ENCODE results near the gene TIMP3. TPM values are rescaled to one million over a fixed set of nuclear protein-coding genes. Genes with fewer than 3 reads are reported as not detected.
A peak's percentile ranks its signal among the peaks of the same experiment; 100 is the strongest.

TIMP3 gene
- total RNA-seq, 3 donors from 2014 or later = 269 to 1,246 (median 290) TPM

DNA sequence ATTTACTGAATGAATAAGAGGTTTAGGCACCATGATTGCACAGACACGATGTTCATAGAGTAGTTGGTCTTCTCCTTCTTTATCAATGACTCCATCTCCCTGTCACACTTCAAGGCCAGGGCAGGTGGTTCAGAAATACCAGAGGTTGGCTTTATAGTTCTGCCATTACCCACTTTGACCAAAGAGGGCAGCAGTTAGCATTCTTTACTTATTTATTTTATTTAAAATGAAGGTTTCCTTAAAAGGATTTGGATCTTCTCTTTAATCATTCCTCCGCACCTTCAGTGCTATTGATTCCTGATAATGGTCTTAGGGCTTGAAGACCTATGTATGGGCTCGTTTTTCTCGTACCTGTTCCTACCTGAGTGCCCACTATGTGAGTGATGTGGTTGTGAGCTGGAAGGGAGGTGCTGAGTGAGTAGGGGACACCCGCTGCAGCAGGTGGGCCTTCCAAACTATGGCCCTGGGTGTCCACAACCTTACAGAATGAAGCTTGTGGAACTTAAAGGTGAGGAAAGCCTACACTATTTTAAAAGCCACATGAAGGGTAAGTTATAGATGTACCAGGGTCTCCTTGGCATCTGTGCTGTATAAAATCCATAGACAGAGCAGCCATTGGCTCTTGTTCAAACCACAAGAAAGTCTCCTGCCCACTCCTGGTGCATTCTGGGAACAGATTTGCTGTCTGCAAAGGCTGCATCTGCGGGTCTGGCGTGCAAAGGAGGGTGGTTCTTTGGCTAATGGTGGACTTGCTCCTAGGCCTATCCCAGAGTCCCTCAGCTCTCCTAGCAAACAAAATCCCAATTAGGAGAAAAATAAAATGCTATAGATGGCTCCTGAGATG is 35.0 kb downstream of the TIMP3 start:
- intact Hi-C loops (cut with DNase I; ENCODE audit: low total_unique reads) = no loop called here
- peak overlapping the region in 1 of 2 donors; percentile 32 for H3K27ac ChIP-seq

DNA sequence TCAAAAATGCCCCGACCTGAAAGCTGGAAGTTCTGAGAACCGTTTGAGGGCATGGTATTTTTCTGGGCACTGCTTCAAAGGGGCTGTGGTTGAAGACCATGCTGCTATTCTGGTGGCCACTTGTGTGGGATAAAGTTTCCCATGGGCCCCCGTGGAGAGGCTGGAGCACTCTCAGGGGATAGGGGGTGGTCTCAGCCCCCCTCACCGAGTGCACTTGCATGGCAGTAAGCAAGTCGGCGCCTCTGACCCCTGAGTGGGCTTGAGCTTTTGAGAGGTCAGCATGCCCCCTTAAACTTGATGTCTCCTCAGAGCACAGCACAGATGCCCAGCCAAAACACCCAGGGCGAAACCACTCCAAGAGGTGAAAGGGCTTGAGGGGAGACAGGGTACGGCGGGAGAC is 35.6 kb downstream of the TIMP3 start:
- Histone ChIP-seq H3K4me1 (peaks cover 0 to 5% of the 10 kb centered on the region in 2 donors), H3K27ac (peak overlapping the region in 1 of 2 donors; percentile 32), H3K27me3 (no peaks in the 10 kb centered on the region), H3K9me3 (no peaks in the 10 kb centered on the region), H3K36me3 (no peaks in the 10 kb centered on the region), H3K4me3 (no peak overlapping the region)
- DNase-seq (ENCODE audit: low spot score in 2 of 2) = no peak
- TF ChIP-seq POLR2A (IDR thresholded peaks at IDR 0.05) (no peak), POLR2AphosphoS5 (IDR thresholded peaks at IDR 0.05) (no peak)
- TF ChIP-seq, protein P1, sequence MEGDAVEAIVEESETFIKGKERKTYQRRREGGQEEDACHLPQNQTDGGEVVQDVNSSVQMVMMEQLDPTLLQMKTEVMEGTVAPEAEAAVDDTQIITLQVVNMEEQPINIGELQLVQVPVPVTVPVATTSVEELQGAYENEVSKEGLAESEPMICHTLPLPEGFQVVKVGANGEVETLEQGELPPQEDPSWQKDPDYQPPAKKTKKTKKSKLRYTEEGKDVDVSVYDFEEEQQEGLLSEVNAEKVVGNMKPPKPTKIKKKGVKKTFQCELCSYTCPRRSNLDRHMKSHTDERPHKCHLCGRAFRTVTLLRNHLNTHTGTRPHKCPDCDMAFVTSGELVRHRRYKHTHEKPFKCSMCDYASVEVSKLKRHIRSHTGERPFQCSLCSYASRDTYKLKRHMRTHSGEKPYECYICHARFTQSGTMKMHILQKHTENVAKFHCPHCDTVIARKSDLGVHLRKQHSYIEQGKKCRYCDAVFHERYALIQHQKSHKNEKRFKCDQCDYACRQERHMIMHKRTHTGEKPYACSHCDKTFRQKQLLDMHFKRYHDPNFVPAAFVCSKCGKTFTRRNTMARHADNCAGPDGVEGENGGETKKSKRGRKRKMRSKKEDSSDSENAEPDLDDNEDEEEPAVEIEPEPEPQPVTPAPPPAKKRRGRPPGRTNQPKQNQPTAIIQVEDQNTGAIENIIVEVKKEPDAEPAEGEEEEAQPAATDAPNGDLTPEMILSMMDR (IDR thresholded peaks at IDR 0.05) = no peak
- intact Hi-C loops (cut with DNase I; ENCODE audit: low total_unique reads) = no loop called here

More for the DNA sequence above, 35.0 kb downstream of the TIMP3 start:
- no peak for DNase-seq (ENCODE audit: low spot score in 2 of 2)
- no peaks in the 10 kb centered on the region for H3K9me3 ChIP-seq
- H3K4me1 ChIP-seq = peaks cover 0 to 5% of the 10 kb centered on the region in 2 donors
- no peaks in the 10 kb centered on the region for H3K27me3 ChIP-seq
- no peaks in the 10 kb centered on the region for H3K36me3 ChIP-seq
- TF ChIP-seq POLR2A (IDR thresholded peaks at IDR 0.05) = no peak
- TF ChIP-seq, protein P1 (IDR thresholded peaks at IDR 0.05) = peak in 1 of 3 donors; percentile 23
- H3K4me3 ChIP-seq = no peak overlapping the region

DNA sequence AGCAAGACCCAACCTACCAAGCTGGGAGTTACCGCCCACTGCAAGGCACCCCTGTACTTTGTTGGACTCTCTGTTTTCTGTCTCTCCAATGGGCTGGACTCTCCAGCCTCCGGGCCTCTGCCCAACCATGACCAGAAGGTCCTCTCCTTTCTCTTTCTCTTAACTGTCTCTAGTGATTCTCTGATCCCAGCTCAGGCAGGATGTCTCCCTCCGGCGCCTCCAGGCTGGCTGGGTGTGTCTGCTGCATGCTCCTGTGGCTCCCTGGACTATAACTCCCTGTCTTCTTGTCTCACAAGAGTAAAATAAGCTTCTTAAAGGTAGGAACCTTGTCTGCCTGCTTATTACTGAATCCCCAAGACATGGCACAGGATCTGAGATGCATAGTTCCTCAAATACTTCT is 36.3 kb downstream of the TIMP3 start:
- DNase-seq (ENCODE audit: low spot score in 2 of 2) = no peak
- intact Hi-C loops (cut with DNase I; ENCODE audit: low total_unique reads) = no loop called here
- H3K36me3 ChIP-seq = no peaks in the 10 kb centered on the region
- peak overlapping the region in 1 of 2 donors; percentile 12 for H3K27ac ChIP-seq
- no peaks in the 10 kb centered on the region for H3K9me3 ChIP-seq
- no peak overlapping the region for H3K4me3 ChIP-seq
- peaks cover 0 to 5% of the 10 kb centered on the region in 2 donors for H3K4me1 ChIP-seq
- H3K27me3 ChIP-seq = no peaks in the 10 kb centered on the region
- TF ChIP-seq, protein P1 (IDR thresholded peaks at IDR 0.05) = no peak
- TF ChIP-seq POLR2A (IDR thresholded peaks at IDR 0.05) = no peak
- no peak for TF ChIP-seq POLR2AphosphoS5 (IDR thresholded peaks at IDR 0.05)

DNA sequence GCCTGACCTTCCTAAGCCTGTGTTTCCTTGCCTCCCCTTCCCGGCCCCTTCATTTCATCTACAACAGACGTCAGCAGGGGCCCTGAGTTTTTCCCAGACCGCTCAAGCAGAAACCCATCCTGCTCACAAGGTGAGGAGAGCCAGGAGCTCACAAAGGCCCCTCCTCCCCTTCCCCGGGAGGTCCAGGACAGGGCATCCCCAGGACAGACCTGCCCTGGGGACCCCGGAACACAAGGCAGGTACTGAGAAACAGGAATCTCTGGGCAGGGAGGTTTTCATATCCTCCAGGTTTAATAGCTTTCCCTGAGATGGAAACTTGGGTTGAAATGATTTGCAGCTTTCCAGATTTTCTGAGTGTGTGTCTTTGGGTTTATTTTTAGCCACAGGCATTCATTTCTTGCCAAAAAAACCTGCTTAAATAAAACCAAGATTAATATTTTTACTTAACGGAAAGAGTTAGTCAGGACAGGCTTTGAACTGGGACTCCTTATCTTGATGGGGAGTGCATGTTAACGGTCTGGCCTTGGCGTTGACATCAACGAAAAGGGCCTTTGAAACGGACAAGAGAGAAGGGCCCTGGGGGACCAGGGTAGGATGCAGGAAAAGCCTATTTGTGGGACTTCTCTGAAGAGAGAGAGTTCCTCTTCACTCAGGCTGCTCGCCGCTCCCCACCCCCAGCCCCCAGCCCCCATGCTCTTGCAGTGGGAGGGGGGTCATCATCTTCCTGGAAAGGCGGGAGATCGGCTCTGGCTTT is 38.5 kb downstream of the TIMP3 start:
- Histone ChIP-seq H3K27ac (peak overlapping the region; percentile 33 to 79), H3K9me3 (no peaks in the 10 kb centered on the region), H3K4me3 (peak overlapping the region in 1 of 3 donors; percentile 25)

More for the DNA sequence above, 38.5 kb downstream of the TIMP3 start:
- intact Hi-C loops (cut with DNase I; ENCODE audit: low total_unique reads) = no loop called here
- TF ChIP-seq POLR2AphosphoS5 (IDR thresholded peaks at IDR 0.05) = no peak
- TF ChIP-seq, protein P1 (IDR thresholded peaks at IDR 0.05) = no peak
- no peak for TF ChIP-seq POLR2A (IDR thresholded peaks at IDR 0.05)
- Histone ChIP-seq H3K27me3 (no peaks in the 10 kb centered on the region), H3K4me1 (peaks cover 0 to 5% of the 10 kb centered on the region in 2 donors), H3K36me3 (no peaks in the 10 kb centered on the region)
- DNase-seq (ENCODE audit: low spot score in 2 of 2) = no peak

Measured in breast epithelium (tissue), 4 donors.